Hematopoietic multipotent progenitor cell treated with erythropoietin and hydrocortisone succinate and interleukin-3 and kit ligand, for 17 days (in vitro differentiated cells): Measurements from ENCODE around the gene DIRAS1.
"Not testable (repeated sequence)": the region's sequence is repeated elsewhere in the genome, so short reads cannot be mapped to it uniquely, and the experiment has no call there.

Source experiments
- DNase-seq: peaks from one replicate; pipeline ENCODE4 v3.0.0-alpha.2; 2015; ENCODE audit warnings: low spot score

DIRAS1 gene

GRCh38 chr19:2711172-2711874, 9.8 kb downstream of the DIRAS1 start:
- DNase-seq, result no peak

DNA sequence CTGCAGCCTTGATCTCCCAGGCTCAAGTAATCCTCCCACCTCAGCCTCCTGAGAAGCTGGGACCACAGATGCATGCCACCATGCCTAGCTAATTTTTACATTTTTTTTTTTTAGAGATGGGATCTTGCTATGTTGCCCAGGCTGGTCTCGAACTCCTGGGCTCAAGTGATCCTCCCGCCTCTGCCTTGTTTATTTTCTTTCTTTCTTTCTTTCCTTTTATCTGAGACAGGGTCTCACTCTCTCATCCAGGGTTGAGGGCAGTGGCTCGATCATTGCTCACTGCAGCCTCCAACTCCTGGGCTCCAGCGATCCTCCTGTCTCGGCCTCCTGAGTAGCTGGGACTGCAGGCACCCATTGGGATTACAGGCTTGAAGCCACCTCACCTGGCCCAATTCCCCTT, 14.9 kb downstream of the DIRAS1 start:
- DNase-seq, result no peak

GRCh38 chr19:2703691-2704216, 17.4 kb downstream of the DIRAS1 start:
- DNase-seq, result no peak

DNA sequence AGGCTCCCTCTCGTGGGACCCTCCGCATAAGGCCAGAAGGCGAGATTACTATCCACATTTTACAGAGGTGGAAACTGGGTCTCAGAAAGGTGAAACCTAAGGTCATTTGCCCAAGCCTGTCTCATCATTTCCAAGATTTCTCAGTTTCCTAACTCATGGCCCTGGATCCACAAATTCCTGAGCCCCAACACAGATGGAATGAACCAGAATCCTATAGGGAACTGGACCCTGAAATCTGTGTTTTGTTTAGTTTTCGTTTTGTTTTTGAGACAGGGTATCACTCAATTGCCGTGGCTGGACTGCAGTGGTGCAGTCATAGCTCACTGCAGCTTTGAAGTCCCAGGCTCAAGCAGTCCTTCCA, 18.1 kb downstream of the DIRAS1 start:
- no peak for DNase-seq

GRCh38 chr19:2702170-2703076, 18.7 kb downstream of the DIRAS1 start, which contains the start of gene GNG7:
Gene GNG7 (minus strand): TSS chr19:2702694. CDS start chr19:2520688, 182,006 bp downstream.
- peak; percentile 68 for DNase-seq

GRCh38 chr19:2701361-2702169, 19.6 kb downstream of the DIRAS1 start:
- no peak for DNase-seq

- DNase-seq, result no peak
These were observed 20.4 kb downstream of the DIRAS1 start for GRCh38 chr19:2700660-2701360.

GRCh38 chr19:2699413-2700140, 21.6 kb downstream of the DIRAS1 start:
- DNase-seq, result no peak

GRCh38 chr19:2694196-2694595, 27.0 kb downstream of the DIRAS1 start:
- DNase-seq, result no peak

DNA sequence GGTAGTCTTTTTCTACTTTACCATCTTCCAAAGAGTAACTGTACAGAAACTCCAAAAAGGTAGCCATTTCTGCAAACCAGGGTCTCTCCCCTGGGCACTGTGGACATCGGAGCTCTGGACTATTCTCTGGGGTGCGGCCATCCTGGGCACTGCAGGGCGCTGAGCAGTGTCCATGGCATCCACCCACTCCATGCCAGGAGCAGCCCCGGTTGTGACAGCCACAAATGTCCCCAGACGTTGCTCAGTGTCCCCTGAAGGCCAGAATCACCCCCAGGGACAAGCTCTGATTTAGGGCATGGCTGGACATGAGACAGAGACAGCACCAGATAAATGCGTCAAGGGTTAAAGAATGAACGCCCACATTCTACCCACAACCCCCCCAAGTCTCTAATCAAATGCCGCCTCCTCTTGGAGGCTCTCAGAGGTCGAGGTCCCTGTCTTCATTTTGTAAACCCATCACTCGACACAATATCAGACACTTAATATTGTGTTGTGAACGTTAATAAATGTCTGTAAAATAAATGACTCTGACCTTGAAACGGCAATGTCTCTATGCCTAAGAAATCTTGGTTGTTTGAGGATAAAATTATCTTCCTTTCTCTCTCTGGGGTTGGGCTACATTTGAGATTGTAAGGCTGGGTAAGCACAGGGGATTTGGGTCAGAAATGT, 27.5 kb downstream of the DIRAS1 start:
- no peak for DNase-seq

- DNase-seq, result no peak
These were observed 29.2 kb downstream of the DIRAS1 start for GRCh38 chr19:2691951-2692350.

- no peak for DNase-seq
These were observed 30.3 kb downstream of the DIRAS1 start for GRCh38 chr19:2690856-2691255.

GRCh38 chr19:2686360-2686759, 34.8 kb downstream of the DIRAS1 start:
- DNase-seq, result no peak

DNA sequence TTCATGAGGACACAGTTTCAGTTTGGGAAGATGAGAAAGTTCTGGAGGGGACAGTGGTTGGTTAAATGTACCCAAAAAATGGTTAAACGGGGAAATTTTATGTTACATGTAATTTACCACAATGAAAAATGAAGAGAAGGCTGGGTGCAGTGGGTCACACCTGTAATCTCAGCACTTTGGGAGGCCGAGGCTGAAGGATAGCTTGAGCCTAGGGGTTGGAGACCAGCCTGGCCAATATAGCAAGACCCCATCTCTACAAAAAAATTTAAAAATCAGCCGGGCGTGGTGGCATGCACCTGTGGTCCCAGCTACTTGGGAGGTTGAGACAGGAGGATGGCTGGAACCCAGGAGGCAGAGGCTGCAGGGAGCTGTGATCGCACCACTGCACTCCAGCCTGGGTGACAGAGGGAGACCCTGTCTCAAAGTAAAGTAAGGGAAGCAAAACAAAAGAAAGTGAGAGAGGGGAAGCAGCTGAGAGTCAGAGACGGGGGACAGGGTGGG, 35.9 kb downstream of the DIRAS1 start:
- DNase-seq, result no peak

DNA sequence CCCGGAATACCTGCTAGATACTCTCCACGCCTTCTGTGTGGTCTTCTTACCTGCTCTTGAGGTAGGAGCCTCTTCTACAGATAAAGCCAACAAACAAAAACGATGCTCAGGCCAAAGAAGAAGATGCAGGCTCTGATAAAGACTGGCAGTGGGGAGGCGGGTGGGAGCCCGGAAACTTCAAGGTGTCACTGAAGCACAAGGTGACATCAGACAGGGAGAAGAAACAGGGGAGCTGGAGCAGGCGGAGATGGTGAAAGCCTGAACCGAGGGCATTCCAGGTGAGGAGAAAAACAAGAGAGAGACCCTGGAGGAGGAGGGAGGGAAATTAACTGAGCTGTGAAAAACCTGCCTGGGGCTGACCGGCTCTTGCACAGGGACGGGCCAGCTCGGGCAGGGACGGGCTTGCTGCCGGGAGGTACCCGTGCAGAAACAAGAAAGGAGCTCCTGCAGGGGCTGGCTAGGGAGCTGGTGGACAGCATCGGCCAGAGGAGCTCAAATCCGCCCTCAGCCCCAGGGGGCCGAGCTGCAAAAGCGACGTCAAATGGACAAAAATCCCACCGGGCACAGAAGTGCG, 37.7 kb downstream of the DIRAS1 start:
- no peak for DNase-seq

- DNase-seq, result no peak
These were observed 40.4 kb downstream of the DIRAS1 start for GRCh38 chr19:2680808-2681207.

DNA sequence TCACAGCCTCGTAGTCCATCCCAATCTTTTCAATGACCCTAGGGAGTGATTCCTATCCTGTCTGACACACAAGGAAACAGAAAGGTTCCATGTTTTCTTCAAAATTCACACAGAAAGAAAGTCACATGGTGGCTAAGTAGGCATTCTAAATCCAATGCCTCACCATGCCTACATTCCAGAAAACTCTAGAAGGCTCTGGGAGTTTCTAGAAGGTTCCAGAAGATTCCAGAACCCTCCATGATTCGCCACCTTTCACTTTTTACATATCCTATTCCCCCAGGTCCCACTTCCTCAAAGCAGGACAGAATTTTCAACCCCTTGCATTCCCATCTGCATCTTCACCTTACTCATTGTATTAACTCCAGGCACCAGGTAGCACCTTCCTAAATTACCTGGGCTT, 41.7 kb downstream of the DIRAS1 start:
- DNase-seq, result peak; percentile 9

DNA sequence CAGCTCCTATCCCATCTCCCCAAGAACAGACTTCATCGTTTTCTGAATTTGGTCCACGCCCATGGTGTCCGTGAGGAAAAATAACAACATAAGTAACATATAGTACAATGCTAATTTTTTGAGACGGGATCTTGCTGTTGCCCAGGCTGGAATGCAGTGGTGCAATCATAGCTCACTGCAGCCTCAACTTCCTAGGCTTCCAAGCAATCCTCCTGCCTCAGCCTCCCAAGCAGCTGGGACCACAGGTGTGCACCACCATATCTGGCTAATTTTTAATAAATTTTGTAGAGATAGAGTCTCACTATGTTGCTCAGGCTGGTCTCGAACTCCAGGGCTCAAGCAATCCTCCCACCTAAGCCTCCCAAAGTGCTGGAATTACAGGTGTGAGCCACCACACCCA, 42.2 kb downstream of the DIRAS1 start:
- not testable (repeated sequence) for DNase-seq

GRCh38 chr19:2678044-2678671, 43.0 kb downstream of the DIRAS1 start:
- peak; percentile 12 for DNase-seq
